H1 (cell line): ENCODE results near the gene RNASE4. TPM values are rescaled to one million over a fixed set of nuclear protein-coding genes. Genes with fewer than 3 reads are reported as not detected.

Source experiments
- CTCF ChIA-PET: fragments of 300-600 bp; sonication (Branson Sonifier 250); formaldehyde crosslinking; loops from one replicate; lab custom pipeline; 2021; ENCODE audit not compliant: partially characterized antibody; lab: Charles Lee
- POLR2A ChIA-PET: fragments of 300-600 bp; sonication (Branson Sonifier 250); formaldehyde crosslinking; loops from one replicate; lab custom pipeline; 2021; ENCODE audit warnings: inconsistent platforms; ENCODE audit not compliant: partially characterized antibody; lab: Charles Lee
- DNase-seq, 2 experiments: peaks; one replicate each; pipeline versions ENCODE4 v3.0.0 to v3.0.0-alpha.2; 2010 to 2022; ENCODE audit warnings: low spot score in 2 of 2, low read depth in 1 of 2, mixed read lengths in 1 of 2
- FAIRE-seq: peaks from 2 replicates; lab custom pipeline; 2011; peaks lifted over from hg19 to GRCh38; lab: Jason Lieb, UNC
- H2AFZ ChIP-seq: 2 replicates; pipeline ENCODE4 v1.8.1; 2012; ENCODE audit warnings: low read length, inconsistent platforms
- H2AK5ac ChIP-seq: 2 replicates; pipeline ENCODE4 v1.6.1; 2013; ENCODE audit warnings: low read depth, low read length
- H2BK120ac ChIP-seq: replicated peaks from 2 replicates; pipeline ENCODE3; 2013; ENCODE audit warnings: low read depth, low read length, inconsistent platforms
- H2BK12ac ChIP-seq: 2 replicates; pipeline ENCODE4 v1.6.1; 2013; ENCODE audit warnings: low read depth, low read length
- H2BK15ac ChIP-seq: 2 replicates; pipeline ENCODE4 v1.6.1; 2013; ENCODE audit warnings: low read length
- H2BK20ac ChIP-seq: 2 replicates; pipeline ENCODE4 v1.6.1; 2013; ENCODE audit warnings: low read length
- H2BK5ac ChIP-seq: 2 replicates; pipeline ENCODE4 v1.6.1; 2013; ENCODE audit warnings: low read depth, low read length
- H3K14ac ChIP-seq: 2 replicates; pipeline ENCODE4 v1.6.1; 2013; ENCODE audit warnings: inconsistent platforms; ENCODE audit not compliant: insufficient read length
- H3K18ac ChIP-seq: 2 replicates; pipeline ENCODE4 v1.6.1; 2013; ENCODE audit warnings: low read length; ENCODE audit errors: extremely low read depth
- H3K23ac ChIP-seq: 2 replicates; pipeline ENCODE4 v1.6.1; 2013; ENCODE audit warnings: inconsistent platforms; ENCODE audit not compliant: insufficient read length
- H3K23me2 ChIP-seq: 2 replicates; pipeline ENCODE4 v1.6.1; 2013; ENCODE audit warnings: low read depth, low read length
- H3K27ac ChIP-seq: 2 replicates; pipeline ENCODE4 v1.6.1; 2011; ENCODE audit warnings: low read depth, low read length, inconsistent platforms
- H3K27me3 ChIP-seq, 4 experiments: replicated peaks in 1 of 4; 1 replicate in 1 of 4; 2 replicates in 3 of 4; pipeline versions ENCODE4 v1.6.1 to v1.8.1; 2011 to 2013; ENCODE audit warnings: low read length in 3 of 4, mild to moderate bottlenecking in 3 of 4, inconsistent platforms in 2 of 4, mixed read lengths in 2 of 4, moderate library complexity in 1 of 4; ENCODE audit not compliant: control insufficient read depth in 3 of 4, insufficient read depth in 3 of 4; ENCODE audit errors: extremely low read depth in 1 of 4
- H3K36me3 ChIP-seq, 4 experiments: 2 replicates each; pipeline versions ENCODE4 v1.6.1 to v1.8.1; 2011 to 2013; ENCODE audit warnings: mild to moderate bottlenecking in 4 of 4, low read length in 3 of 4, moderate library complexity in 2 of 4, control low read depth in 1 of 4, inconsistent platforms in 1 of 4; ENCODE audit not compliant: insufficient read depth in 4 of 4, control insufficient read depth in 2 of 4
- H3K4ac ChIP-seq: replicated peaks from 2 replicates; pipeline ENCODE3; 2013; ENCODE audit warnings: low read length, low read depth, mixed read lengths, inconsistent platforms; ENCODE audit not compliant: insufficient read length
- H3K4me1 ChIP-seq, 4 experiments: replicated peaks in 1 of 4; 1 replicate in 1 of 4; 2 replicates in 3 of 4; pipeline versions ENCODE4 v1.6.1 to v1.8.1; 2011 to 2013; ENCODE audit warnings: low read length in 3 of 4, inconsistent platforms in 2 of 4, mixed read lengths in 1 of 4; ENCODE audit not compliant: insufficient read depth in 4 of 4, control insufficient read depth in 3 of 4
- H3K4me2 ChIP-seq, 2 experiments: 2 replicates each; pipeline versions ENCODE4 v1.6.1 to v1.8.1; 2011 to 2013; ENCODE audit warnings: low read depth in 2 of 2, low read length in 2 of 2, control low read depth in 1 of 2, inconsistent platforms in 1 of 2, mild to moderate bottlenecking in 1 of 2; ENCODE audit not compliant: insufficient read depth in 1 of 2
- H3K4me3 ChIP-seq, 4 experiments: fragments of 200-600, 300-600 bp in 1 of 4; sonication (generic), shearing (Covaris generic), sonication (Bioruptor Twin) in 1 of 4; 2 replicates each; pipeline versions ENCODE4 v1.5.1 to v1.8.1; 2011 to 2016; ENCODE audit warnings: low read length in 4 of 4, low read depth in 3 of 4, control low read depth in 2 of 4, inconsistent platforms in 2 of 4, mild to moderate bottlenecking in 2 of 4, mixed read lengths in 1 of 4, moderate library complexity in 1 of 4; ENCODE audit not compliant: insufficient read depth in 2 of 4; ENCODE audit errors: extremely low read depth in 1 of 4
- H3K56ac ChIP-seq: replicated peaks from 2 replicates; pipeline ENCODE3; 2013; ENCODE audit warnings: low read depth, mild to moderate bottlenecking, mixed read lengths, low read length, inconsistent platforms; ENCODE audit not compliant: insufficient read length
- H3K79me1 ChIP-seq: 2 replicates; pipeline ENCODE4 v1.6.1; 2013; ENCODE audit warnings: low read depth, low read length, control low read depth
- H3K79me2 ChIP-seq, 2 experiments: 2 replicates each; pipeline versions ENCODE4 v1.6.1 to v1.8.1; 2012 to 2013; ENCODE audit warnings: low read length in 2 of 2, mild to moderate bottlenecking in 2 of 2, inconsistent platforms in 1 of 2; ENCODE audit not compliant: insufficient read depth in 2 of 2, control insufficient read depth in 1 of 2
- H3K9ac ChIP-seq, 4 experiments: replicated peaks in 1 of 4; 1 replicate in 1 of 4; 2 replicates in 3 of 4; pipeline versions ENCODE4 v1.6.1 to v1.8.1; 2011 to 2013; ENCODE audit warnings: low read depth in 3 of 4, low read length in 3 of 4, control low read depth in 2 of 4, mild to moderate bottlenecking in 2 of 4, moderate library complexity in 2 of 4, inconsistent platforms in 1 of 4; ENCODE audit errors: extremely low read depth in 1 of 4
- H3K9me3 ChIP-seq, 2 experiments: 2 replicates each; pipeline versions ENCODE4 v1.6.1 to v1.8.1; 2012 to 2013; ENCODE audit warnings: mild to moderate bottlenecking in 2 of 2, moderate library complexity in 2 of 2, control low read depth in 1 of 2, inconsistent platforms in 1 of 2, low read depth in 1 of 2, low read length in 1 of 2, mixed read lengths in 1 of 2; ENCODE audit not compliant: insufficient read depth in 2 of 2
- H4K20me1 ChIP-seq, 2 experiments: replicated peaks in 1 of 2; 2 replicates each; pipeline versions ENCODE3 to v1.8.1; 2011 to 2013; ENCODE audit warnings: inconsistent platforms in 2 of 2, low read length in 2 of 2, mild to moderate bottlenecking in 1 of 2; ENCODE audit not compliant: insufficient read depth in 2 of 2, control insufficient read depth in 1 of 2
- H4K5ac ChIP-seq: 2 replicates; pipeline ENCODE4 v1.6.1; 2013; ENCODE audit warnings: low read length, low read depth, mixed read lengths, inconsistent platforms; ENCODE audit not compliant: insufficient read length
- H4K8ac ChIP-seq: 2 replicates; pipeline ENCODE4 v1.8.0; 2013; ENCODE audit warnings: mild to moderate bottlenecking, moderate library complexity, low read length, inconsistent platforms; ENCODE audit not compliant: insufficient read depth; ENCODE audit errors: extremely low read depth
- H4K91ac ChIP-seq: replicated peaks from 2 replicates; pipeline ENCODE3; 2013; ENCODE audit warnings: low read length, mixed read lengths, inconsistent platforms; ENCODE audit not compliant: insufficient read length
- ATF3 ChIP-seq: IDR thresholded peaks from 2 replicates; pipeline ENCODE4 v1.6.1; 2011; ENCODE audit warnings: low read depth, mild to moderate bottlenecking, low read length; ENCODE audit not compliant: insufficient read depth
- CEBPB ChIP-seq: IDR thresholded peaks from 2 replicates; pipeline ENCODE4 v1.6.1; 2012; ENCODE audit warnings: low read depth, low read length
- HDAC2 ChIP-seq, 2 experiments: fragments of 300-600 bp in 1 of 2; sonication (generic) in 1 of 2; IDR thresholded peaks; 2 replicates each; pipeline ENCODE4 v1.6.1; 2011 to 2012; ENCODE audit warnings: low read depth in 2 of 2, low read length in 2 of 2, mild to moderate bottlenecking in 2 of 2, moderate library complexity in 2 of 2, borderline replicate concordance in 1 of 2, inconsistent platforms in 1 of 2
- HDAC6 ChIP-seq: IDR thresholded peaks from one replicate; pipeline ENCODE4 v1.7.1; 2012; ENCODE audit warnings: low read depth, mild to moderate bottlenecking, inconsistent platforms, low read length, moderate library complexity
- KDM4A ChIP-seq: IDR thresholded peaks from one replicate; pipeline ENCODE4 v1.7.1; 2012; ENCODE audit warnings: low read depth, mild to moderate bottlenecking, moderate library complexity, low read length, inconsistent platforms; ENCODE audit not compliant: severe bottlenecking
- RAD21 ChIP-seq, 2 experiments: IDR thresholded peaks in 1 of 2; conservative IDR thresholded peaks in 1 of 2; 2 replicates each; pipeline ENCODE4 v1.6.1; 2011; ENCODE audit warnings: low read depth in 2 of 2, low read length in 2 of 2, improper control_type of control experiment in 1 of 2, inconsistent platforms in 1 of 2, mild to moderate bottlenecking in 1 of 2, moderate library complexity in 1 of 2
- WGBS, 2 experiments: shearing (Covaris generic) in 1 of 2; methylation state at CpG; one replicate each; pipeline versions ENCODE4 v1.1.6 to v1.1.7; 2013 to 2015; ENCODE audit warnings: low lambda C conversion rate in 2 of 2, mixed read lengths in 2 of 2, inconsistent platforms in 1 of 2, low coverage in 1 of 2, missing lambda C conversion rate in 1 of 2; ENCODE audit not compliant: insufficient replicate concordance in 2 of 2, insufficient coverage in 1 of 2, insufficient read length in 1 of 2; ENCODE audit errors: extremely low coverage in 1 of 2, missing lambda C conversion rate in 1 of 2; 5-methylcytosine and 5-hydroxymethylcytosine counted together
- polyA plus RNA-seq, 7 experiments: library from polyadenylated mRNA; depleted of rRNA in 3 of 7; stranded (reverse) in 5 of 7; unstranded in 2 of 7; fragments of >200 nt in 5 of 7; fragments of 200-250 nt in 2 of 7; gene quantifications; 1 replicate in 5 of 7; 2 replicates in 1 of 7; 4 replicates in 1 of 7; pipeline versions ENCODE4 v1.2.1 to v1.2.3, GENCODE V29; 2011 to 2013; ENCODE audit warnings: missing spikeins in 2 of 7, mixed read lengths in 2 of 7
- total RNA-seq: library from RNA; stranded (reverse); fragmentation: NEBNext Ultra II Directional; extraction: Animal tissue kit (Norgen Biotek cat#: 25700); gene quantifications from 2 replicates; pipeline ENCODE4 v1.2.1, GENCODE V29; 2021

RNASE4 gene
- total and polyA plus RNA-seq, 2 of the 8 experiments (the other 6 are each of a cell fraction or from before 2014, with no cell fraction given), result 0.61 to 3.5 TPM

GRCh38 chr14:20712904-20713303 is 28.5 kb downstream of the RNASE4 start:
- Histone ChIP-seq H2BK5ac (no peak overlapping the region), H4K91ac (no peak overlapping the region), H3K4ac (no peak overlapping the region), H4K8ac (no peak overlapping the region), H3K14ac (no peak overlapping the region), H2AFZ (no peak overlapping the region), H3K23me2 (no peaks in the 10 kb centered on the region), H4K5ac (no peak overlapping the region), H3K18ac (no peak overlapping the region), H3K36me3 (no peaks in the 10 kb centered on the region), H3K79me2 (no peaks in the 10 kb centered on the region), H2BK20ac (0 out of 2 replicates have a peak overlapping the region, but pooled peaks have one; percentile 34), H3K56ac (no peak overlapping the region), H3K23ac (no peak overlapping the region), H2AK5ac (no peak overlapping the region), H3K9me3 (peaks cover 4 to 5% of the 10 kb centered on the region in 2 experiments; a peak in 1 of 4 replicates), H3K9ac (no peak overlapping the region), H3K27me3 (peaks cover 0 to 1% (median 0%) of the 10 kb centered on the region in 4 experiments; a peak in 1 of 7 replicates), H2BK15ac (no peak overlapping the region), H3K4me1 (peaks cover 0 to under 1% (median 0%) of the 10 kb centered on the region in 4 experiments; a peak in 1 of 7 replicates), H3K4me2 (no peak overlapping the region), H3K27ac (no peak overlapping the region), H3K79me1 (no peaks in the 10 kb centered on the region), H4K20me1 (no peaks in the 10 kb centered on the region), H2BK120ac (no peak overlapping the region), H2BK12ac (no peak overlapping the region), H3K4me3 (no peak overlapping the region)
- POLR2A ChIA-PET, result no interaction called here
- TF ChIP-seq HDAC2 (IDR thresholded peaks at IDR 0.05; ENCODE audit: borderline replicate concordance in 1 of 2, low read depth in 2 of 2, low read length in 2 of 2) (no peak), CEBPB (no peak), HDAC6 (no peak), ATF3 (no peak), KDM4A (no peak), RAD21 (IDR thresholded peaks at IDR 0.05 in 1 of 2, conservative IDR thresholded peaks at IDR 0.05 in 1 of 2; ENCODE audit: low read depth in 2 of 2, low read length in 2 of 2) (no peak)
- FAIRE-seq (no peak), DNase-seq (no peak)
- 70% methylated on average over 2 of the region's 2 CpGs; no CpG with 5 or more reads in 1 of the 2 experiments for WGBS, 2 experiments
- CTCF ChIA-PET, result interaction anchor here (1.1 kb wide), 1 partner anchor 124 kb away, joined by 3 read pairs; no protein-coding TSS in a partner anchor
